Measurements from ENCODE around the gene RASL12. TPM values are rescaled to one million over a fixed set of nuclear protein-coding genes. Genes with fewer than 3 reads are reported as not detected.

The RASL12 gene
- total RNA-seq, 1 donor from 2014 or later, result 0.38 TPM

DNA sequence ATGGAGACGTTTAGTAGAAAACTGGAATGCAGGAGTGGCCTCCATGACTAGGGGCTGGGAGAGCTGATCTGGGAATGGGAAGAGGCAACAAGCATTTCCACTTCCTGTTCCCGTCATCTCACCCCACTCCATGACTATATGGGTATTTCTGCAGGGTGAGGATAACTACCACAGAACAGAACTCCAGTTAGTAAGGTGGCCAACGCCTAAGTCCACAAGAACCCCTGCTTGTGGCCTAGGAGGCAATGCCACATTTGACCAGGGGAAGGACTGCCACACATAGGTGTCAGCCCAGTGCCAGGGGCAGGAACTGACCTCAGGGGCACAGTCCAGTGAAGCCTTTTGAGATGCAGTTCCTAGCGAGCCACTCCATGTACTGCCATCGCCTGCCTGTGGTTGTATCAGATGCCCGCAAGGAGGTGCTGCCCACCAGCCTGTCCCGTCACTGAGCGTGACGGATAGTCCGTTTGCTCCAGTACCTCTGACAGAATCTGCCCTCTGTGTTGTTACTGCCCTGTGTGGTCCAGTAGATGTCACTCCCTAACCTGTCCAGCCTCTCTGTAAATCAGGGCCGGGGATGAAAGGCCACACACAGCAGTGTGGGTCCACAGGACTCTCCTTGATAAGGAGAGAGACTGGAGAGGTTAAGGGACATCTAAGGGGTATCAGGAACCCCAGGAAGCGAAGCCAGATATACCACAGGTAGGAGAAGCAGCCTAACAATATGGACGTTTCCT, 34.8 kb downstream of the RASL12 start:
- TF ChIP-seq, protein P1, sequence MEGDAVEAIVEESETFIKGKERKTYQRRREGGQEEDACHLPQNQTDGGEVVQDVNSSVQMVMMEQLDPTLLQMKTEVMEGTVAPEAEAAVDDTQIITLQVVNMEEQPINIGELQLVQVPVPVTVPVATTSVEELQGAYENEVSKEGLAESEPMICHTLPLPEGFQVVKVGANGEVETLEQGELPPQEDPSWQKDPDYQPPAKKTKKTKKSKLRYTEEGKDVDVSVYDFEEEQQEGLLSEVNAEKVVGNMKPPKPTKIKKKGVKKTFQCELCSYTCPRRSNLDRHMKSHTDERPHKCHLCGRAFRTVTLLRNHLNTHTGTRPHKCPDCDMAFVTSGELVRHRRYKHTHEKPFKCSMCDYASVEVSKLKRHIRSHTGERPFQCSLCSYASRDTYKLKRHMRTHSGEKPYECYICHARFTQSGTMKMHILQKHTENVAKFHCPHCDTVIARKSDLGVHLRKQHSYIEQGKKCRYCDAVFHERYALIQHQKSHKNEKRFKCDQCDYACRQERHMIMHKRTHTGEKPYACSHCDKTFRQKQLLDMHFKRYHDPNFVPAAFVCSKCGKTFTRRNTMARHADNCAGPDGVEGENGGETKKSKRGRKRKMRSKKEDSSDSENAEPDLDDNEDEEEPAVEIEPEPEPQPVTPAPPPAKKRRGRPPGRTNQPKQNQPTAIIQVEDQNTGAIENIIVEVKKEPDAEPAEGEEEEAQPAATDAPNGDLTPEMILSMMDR (IDR thresholded peaks at IDR 0.05; ENCODE audit: unreplicated experiment), result peak; percentile 71
- H3K4me1 Mint-ChIP-seq (ENCODE audit: low read depth), result peaks cover 16% of the 10 kb centered on the region
- DNase-seq (ENCODE audit: low spot score, unreplicated experiment), result peak; percentile 49
- peak overlapping the region; percentile 80 for H3K27ac Mint-ChIP-seq
- no peaks in the 10 kb centered on the region for H3K9me3 Mint-ChIP-seq (ENCODE audit: low read depth)
- H3K27me3 Mint-ChIP-seq, result peaks cover 10% of the 10 kb centered on the region
- H3K4me3 Mint-ChIP-seq (ENCODE audit: low read depth), result no peak overlapping the region
- H3K36me3 Mint-ChIP-seq (ENCODE audit: insufficient read depth), result no peaks in the 10 kb centered on the region

DNA sequence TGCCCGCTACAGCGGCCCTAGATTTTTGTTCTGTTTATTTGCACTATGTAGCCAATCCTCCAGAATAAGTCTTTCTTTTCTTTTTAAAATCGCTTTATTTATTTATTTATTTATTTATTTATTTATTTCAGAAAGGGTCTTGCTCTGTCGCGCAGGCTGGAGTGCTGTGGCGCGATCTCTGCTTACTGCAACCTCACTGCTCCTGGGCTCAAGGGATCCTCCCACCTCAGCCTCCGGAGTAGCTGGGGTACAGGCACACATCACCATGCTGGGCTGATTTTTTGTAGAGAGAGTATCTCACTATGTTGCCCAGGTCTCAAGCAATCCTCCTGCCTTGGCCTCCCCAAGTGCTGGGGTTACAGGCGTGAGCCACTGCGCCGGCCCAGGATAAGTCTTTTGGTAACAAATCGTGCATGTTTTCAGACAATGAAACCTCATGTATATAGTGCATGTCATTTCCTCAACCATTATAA, 38.0 kb downstream of the RASL12 start:
- H3K4me3 Mint-ChIP-seq (ENCODE audit: low read depth), result peak overlapping the region; percentile 74
- no peak overlapping the region for H3K27ac Mint-ChIP-seq

DNA sequence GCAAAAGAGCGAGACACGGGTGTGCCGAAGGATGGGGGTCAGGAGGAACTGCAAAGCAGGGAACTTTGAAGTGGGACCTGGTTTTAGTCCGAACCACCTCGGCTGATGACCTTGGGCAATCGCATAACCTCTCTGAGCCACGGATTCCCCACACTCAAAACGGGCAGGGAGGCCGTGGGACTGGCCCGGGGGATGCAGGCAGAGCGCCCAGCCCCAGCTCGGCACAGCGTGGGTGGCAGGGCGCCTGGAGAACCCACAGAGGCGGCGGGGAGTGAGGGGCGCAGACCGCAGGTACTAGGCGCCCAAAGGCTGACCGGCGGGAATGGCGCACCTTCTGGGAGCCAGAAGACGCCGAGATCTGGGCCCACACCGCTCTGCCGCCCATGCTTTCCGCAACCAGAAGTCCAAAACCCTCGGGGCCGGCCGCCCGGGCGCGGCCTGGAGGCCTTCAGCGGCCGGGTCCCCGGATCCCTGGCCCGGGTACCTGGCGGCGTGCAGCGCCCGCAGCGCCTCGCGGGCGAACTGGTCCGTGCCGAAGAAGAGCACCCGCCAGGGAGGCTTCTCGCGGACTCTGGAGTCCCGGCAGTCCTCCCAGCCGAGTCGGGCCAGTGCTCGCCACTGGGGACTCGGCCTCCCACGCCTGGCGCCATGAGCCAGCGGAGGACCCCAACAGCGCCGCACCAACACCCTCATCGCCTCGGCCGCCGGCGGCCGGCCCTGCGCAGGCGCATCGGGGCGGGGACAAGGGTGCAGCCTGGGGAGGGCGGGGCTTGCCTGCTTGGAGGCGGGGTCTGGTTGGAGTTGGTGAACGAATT, 38.7 kb downstream of the RASL12 start, which contains the start of gene MTFMT:
Gene MTFMT (minus strand): TSS at position 719 of the 815 bp plus-strand sequence. CDS start 26 bp downstream, at position 693.
- Mint-ChIP-seq H3K27ac (peak within 1 kb of the TSS; percentile 54), H3K4me1 (ENCODE audit: low read depth) (peaks cover 16% of the 10 kb centered on the region), H3K4me3 (ENCODE audit: low read depth) (peak within 1 kb of the TSS; percentile 74), H3K27me3 (peaks cover 10% of the 10 kb centered on the region), H3K36me3 (ENCODE audit: insufficient read depth) (peaks cover 8% of the 10 kb centered on the region), H3K9me3 (ENCODE audit: low read depth) (no peaks in the 10 kb centered on the region)
- peak; percentile 87 for DNase-seq (ENCODE audit: low spot score, unreplicated experiment)
- TF ChIP-seq, protein P1 (IDR thresholded peaks at IDR 0.05; ENCODE audit: unreplicated experiment), result peak; percentile 20

More for the DNA sequence above, 38.0 kb downstream of the RASL12 start:
- Mint-ChIP-seq H3K4me1 (ENCODE audit: low read depth) (peaks cover 17% of the 10 kb centered on the region), H3K36me3 (ENCODE audit: insufficient read depth) (peaks cover 6% of the 10 kb centered on the region), H3K9me3 (ENCODE audit: low read depth) (no peaks in the 10 kb centered on the region), H3K27me3 (peaks cover 10% of the 10 kb centered on the region)
- no peak for DNase-seq (ENCODE audit: low spot score, unreplicated experiment)
- TF ChIP-seq, protein P1 (IDR thresholded peaks at IDR 0.05; ENCODE audit: unreplicated experiment), result no peak

DNA sequence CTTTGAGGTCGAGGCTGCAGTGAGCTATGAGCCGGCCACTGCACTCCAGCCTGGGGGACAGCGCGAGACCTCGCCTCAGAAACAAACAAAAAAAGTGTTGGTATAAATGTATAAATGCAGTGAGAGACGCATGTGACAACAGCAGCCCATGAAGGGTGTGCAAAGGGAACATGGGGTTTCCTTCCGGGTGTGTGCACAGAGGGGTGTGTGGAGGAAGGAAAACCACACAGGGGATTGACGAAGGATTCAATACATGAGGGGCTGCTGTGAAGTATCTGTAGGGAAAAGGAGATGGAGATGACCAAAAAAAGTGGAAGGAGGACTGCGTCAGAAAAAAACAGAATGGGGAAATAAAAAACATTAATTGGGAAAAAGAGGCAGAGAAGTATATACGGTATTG, 39.5 kb downstream of the RASL12 start:
- Mint-ChIP-seq H3K4me3 (ENCODE audit: low read depth) (peak overlapping the region; percentile 74), H3K36me3 (ENCODE audit: insufficient read depth) (peaks cover 13% of the 10 kb centered on the region), H3K9me3 (ENCODE audit: low read depth) (no peaks in the 10 kb centered on the region), H3K27ac (peak overlapping the region; percentile 54), H3K27me3 (peaks cover 10% of the 10 kb centered on the region), H3K4me1 (ENCODE audit: low read depth) (peaks cover 10% of the 10 kb centered on the region)
- TF ChIP-seq, protein P1 (IDR thresholded peaks at IDR 0.05; ENCODE audit: unreplicated experiment), result no peak
- DNase-seq (ENCODE audit: low spot score, unreplicated experiment), result no peak

DNA sequence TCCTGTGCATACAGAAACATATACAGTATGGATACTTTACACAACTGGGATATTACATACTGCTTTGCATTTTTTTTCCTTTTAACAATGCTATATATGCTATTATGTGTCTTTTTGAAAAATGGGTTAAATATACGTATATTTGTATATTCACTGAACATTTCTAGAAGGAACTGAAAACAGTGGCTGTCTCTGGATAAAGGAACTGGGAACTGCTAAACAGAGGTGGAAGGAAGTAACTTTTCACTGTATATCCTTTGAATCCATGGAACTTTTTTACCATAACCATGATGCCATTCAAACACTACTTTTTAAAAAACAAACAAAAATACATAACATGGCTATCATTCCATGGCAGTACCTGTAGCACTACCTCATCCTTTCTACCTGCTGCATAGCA, 40.2 kb downstream of the RASL12 start:
- Mint-ChIP-seq H3K9me3 (ENCODE audit: low read depth) (no peaks in the 10 kb centered on the region), H3K4me3 (ENCODE audit: low read depth) (peak overlapping the region; percentile 74), H3K27ac (no peak overlapping the region), H3K27me3 (peaks cover 10% of the 10 kb centered on the region), H3K36me3 (ENCODE audit: insufficient read depth) (peaks cover 15% of the 10 kb centered on the region), H3K4me1 (ENCODE audit: low read depth) (peaks cover 7% of the 10 kb centered on the region)
- no peak for DNase-seq (ENCODE audit: low spot score, unreplicated experiment)
- TF ChIP-seq, protein P1 (IDR thresholded peaks at IDR 0.05; ENCODE audit: unreplicated experiment), result no peak
